Stomach smooth muscle (tissue), 2 donors: Measurements from ENCODE around the gene FAM72D.
"Not testable (repeated sequence)": the region's sequence is repeated elsewhere in the genome, so short reads cannot be mapped to it uniquely, and the experiment has no call there.

ENCODE experiments used
- H3K27ac ChIP-seq: one replicate; pipeline ENCODE4 v1.7.0; 2013; ENCODE audit warnings: mild to moderate bottlenecking, low read length, inconsistent platforms
- H3K27me3 ChIP-seq, 2 donors: one replicate each; pipeline ENCODE4 v1.7.0; 2013; ENCODE audit warnings: low read length in 2 of 2; ENCODE audit not compliant: insufficient read depth in 2 of 2, control insufficient read depth in 1 of 2
- H3K36me3 ChIP-seq, 2 donors: one replicate each; pipeline ENCODE4 v1.7.0; 2013; ENCODE audit warnings: low read length in 2 of 2; ENCODE audit not compliant: control insufficient read depth in 2 of 2, insufficient read depth in 2 of 2
- H3K4me1 ChIP-seq: one replicate; pipeline ENCODE4 v1.7.0; 2013; ENCODE audit warnings: low read length; ENCODE audit not compliant: control insufficient read depth, insufficient read depth
- H3K4me3 ChIP-seq, 2 donors: one replicate each; pipeline ENCODE4 v1.7.0; 2013; ENCODE audit warnings: low read length in 2 of 2
- H3K9ac ChIP-seq, 2 donors: one replicate each; pipeline ENCODE4 v1.7.0; 2013; ENCODE audit warnings: low read length in 2 of 2, mild to moderate bottlenecking in 1 of 2
- H3K9me3 ChIP-seq, 2 donors: one replicate each; pipeline ENCODE4 v1.7.0; 2013; ENCODE audit warnings: low read length in 2 of 2; ENCODE audit not compliant: control insufficient read depth in 2 of 2
- donor health status: healthy.
- donor health status: Pancreatic carcinoma.

FAM72D gene

GRCh38 chr1:145156891-145157610 is 61.3 kb downstream of the FAM72D start:
- not testable (repeated sequence) for H3K27ac ChIP-seq, H3K9me3 ChIP-seq, H3K27me3 ChIP-seq, H3K9ac ChIP-seq, H3K36me3 ChIP-seq, H3K4me3 ChIP-seq, H3K4me1 ChIP-seq

GRCh38 chr1:145157715-145158114 is 61.9 kb downstream of the FAM72D start:
- H3K4me3 ChIP-seq, H3K9me3 ChIP-seq, H3K4me1 ChIP-seq, H3K9ac ChIP-seq, H3K27me3 ChIP-seq, H3K36me3 ChIP-seq, H3K27ac ChIP-seq: not testable (repeated sequence)

GRCh38 chr1:145161046-145161752 is 65.4 kb downstream of the FAM72D start:
- H3K9me3 ChIP-seq, H3K27me3 ChIP-seq, H3K36me3 ChIP-seq, H3K27ac ChIP-seq, H3K4me3 ChIP-seq, H3K4me1 ChIP-seq, H3K9ac ChIP-seq: not testable (repeated sequence)
